RKO (cell line): Measurements from ENCODE around the gene KIZ.

Experiments used
- DNase-seq: peaks from one replicate; pipeline ENCODE4 v3.0.0-alpha.2; 2016; ENCODE audit warnings: low spot score

Gene KIZ

DNA sequence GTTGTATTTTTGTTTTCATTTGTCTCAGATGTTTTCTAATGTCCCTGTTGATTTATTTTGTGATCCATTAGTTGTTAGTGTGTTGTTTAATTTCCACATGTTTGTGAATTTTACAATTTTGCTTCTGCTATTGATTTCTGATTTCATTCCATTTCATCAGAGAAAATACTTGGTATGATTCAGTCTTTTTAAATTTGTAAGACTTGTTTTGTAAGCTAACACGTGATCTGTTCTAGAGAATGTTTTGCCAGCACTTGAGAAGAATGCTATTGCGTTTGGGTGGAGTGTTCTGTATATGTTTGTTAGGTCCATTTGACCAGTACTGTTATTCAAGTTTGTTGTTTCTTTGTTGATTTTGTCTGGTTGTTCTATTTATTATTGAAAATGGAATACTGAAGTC lies 53.9 kb downstream of the KIZ start:
- DNase-seq: no peak

DNA sequence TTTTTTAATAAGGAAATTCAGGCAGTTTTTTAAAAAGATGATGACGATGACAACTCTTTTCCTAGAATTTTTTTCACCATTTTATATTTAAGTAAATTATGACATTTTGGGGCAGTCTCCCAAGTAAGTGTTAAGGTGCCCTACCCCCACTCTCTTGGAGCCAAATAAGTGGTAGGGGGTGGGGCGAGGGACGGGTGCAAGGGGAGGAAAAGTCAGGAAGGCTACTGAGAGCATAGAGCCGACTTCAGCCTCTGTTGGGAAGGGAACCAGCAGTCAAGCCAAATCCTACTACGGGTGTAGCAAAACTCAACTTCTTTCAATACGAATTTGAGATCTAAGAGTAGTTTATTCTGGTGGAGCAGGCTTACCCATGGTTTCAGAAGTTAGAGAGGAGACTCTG lies 54.4 kb downstream of the KIZ start:
- DNase-seq: no peak

DNA sequence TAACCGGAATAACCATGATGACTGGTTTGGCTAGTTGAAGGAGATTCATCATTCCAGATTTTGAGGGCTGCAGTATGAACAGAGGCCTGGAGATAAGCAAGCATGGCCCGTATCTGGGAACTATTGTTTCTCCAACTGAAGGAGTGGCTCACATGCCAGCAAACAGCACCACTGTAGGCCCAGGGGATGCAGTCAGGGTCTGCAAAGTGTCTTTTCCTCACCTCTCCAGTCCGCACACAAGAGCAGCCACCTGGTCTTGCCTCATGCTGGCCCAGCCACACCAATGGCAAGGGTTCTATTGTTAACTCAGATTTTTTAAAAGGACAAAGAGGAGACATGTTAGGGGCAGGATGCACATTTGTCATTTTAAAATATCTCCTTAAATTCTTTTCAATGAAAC lies 55.1 kb downstream of the KIZ start:
- DNase-seq: no peak

DNA sequence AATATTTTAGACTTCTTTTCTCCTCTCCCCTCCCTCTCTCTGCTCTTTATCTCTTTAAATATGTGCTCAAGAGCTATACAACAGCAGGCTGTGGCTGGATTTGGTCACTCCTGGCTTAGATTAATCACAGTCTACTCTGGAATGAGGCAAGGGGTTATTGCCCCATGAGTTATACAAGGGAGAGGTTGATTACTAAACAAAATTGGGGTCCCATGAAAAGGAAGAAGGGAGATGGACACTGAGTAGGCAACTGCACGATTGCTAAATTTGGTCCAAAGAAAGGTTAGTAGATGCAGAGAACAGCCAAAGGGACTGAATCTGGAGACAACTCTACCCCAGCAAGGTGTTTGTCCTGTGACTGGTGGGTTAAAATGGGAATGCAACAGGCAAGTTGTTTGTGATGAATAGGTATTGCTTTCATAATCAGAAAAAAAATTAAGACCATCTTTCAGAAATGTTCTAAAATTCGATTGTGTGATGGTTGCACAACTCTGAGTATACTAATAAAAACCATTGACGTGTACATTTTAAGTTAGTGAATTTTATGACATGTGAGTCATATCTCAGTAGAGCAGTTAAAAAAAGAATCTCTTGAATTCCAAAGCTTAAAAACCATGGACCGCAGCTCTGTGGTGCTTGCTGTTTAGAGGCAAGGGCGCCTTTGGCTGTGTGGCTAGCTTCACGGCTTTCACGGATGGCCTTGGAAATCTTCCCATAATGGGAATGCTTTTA lies 57.1 kb downstream of the KIZ start:
- peak; percentile 49 for DNase-seq

DNA sequence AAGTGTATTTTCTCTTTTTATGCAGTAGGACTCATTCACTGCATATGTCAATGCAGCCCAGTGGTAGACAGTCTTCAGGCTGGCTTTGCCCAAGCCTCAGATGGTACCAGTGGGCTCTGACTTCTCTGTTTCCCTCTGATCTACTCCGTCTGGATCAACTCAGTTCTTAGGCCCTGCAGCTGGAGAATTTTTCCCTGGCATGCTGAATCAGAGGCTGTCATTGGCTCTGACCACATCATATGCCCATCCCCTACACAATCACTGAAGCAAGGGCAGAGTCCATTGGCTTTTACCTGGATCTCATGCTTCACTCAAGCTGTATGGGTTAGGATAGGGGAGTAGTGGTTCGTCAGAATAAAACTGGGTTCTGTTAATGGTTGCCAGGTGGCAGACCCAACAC lies 57.8 kb downstream of the KIZ start:
- DNase-seq: no peak

DNA sequence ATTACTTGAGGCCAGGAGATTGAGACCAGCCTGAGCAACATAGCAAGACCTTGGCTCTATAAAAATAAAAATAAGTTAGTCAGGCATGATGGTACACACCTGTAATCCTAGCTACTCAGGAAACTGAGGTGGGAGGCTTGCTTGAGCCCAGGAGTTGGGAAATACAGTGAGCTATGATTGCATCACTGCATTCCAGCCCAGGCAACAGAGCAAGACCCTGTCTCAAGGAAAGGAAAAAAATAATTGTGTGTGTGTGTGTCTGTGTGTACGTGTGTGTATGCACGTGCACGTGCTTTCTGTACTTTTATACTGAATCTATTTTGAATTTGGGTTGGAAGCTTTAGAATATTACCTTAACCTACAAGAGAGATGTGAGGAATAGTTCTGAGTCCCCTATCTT lies 58.9 kb downstream of the KIZ start:
- no peak for DNase-seq

DNA sequence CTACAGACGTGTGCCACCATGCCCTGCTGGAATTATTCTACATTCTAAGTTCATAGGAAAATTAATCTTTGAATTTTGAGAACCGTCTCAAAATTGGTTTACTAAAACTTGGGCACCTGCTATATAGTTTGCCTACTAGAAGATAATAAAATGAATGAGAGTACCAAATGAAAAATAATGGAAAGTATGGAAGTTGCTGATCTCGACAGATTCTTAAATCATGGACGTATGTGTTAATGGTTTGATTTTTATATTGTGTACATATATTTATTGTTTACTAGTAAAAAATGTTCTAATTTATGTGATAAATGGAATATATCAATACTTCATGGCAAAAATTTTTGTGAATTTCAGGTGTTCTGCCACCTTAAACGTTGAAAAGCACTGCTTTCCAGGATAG lies 60.0 kb downstream of the KIZ start:
- no peak for DNase-seq

DNA sequence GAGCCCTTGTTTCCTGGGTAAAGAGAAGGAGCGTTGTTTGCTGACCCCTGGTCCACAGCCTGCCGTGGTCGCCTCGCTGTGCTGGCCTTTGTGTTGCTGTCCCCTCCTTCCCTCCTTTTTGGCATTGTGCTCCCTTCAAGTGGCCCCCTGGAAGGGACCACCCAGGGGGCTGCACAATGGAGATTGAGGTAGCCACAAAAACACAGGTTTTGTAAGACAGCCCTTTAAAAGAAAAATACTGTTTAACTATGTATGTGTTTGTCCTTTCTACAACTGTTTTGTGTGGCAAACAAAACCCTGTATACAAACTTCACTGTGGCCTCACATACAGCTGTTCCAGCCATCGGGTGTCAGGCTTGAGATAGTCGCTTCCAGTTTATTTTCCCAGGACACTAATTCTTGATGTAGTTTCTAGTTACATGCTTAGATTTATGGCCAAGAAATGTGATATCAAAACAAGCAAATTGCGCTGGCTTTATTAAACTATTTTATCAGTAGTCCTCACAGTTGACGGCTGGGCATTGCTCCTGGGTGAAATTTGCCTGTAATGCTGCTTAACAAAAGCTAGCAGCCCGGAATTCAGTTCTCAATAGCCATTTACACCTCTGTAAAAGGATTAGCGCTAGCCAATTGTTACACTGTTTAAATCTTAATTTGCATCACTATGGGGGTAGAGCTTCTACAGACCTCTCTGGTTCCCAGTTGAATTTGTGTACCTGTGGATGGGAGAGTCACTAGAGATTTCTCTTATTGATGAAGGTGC lies 64.1 kb downstream of the KIZ start:
- no peak for DNase-seq

DNA sequence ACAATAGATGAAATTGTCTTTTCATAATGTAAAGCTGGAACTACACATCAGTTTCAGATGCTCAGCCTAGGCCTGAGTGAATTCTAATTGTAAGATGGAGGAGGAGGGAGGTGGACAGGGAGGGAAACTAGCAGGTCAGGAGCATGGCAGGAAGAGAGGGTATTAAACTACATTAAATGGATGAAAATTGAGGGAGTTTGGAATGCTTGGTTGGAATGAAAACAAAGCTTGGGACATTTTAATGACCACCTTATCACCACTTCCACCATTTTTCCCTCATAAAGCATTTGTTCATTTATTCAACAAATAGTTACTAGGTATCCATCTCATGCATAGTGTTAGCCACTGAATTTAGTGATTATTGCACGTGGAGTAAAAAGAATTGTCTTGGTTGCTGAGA lies 65.0 kb downstream of the KIZ start:
- no peak for DNase-seq

DNA sequence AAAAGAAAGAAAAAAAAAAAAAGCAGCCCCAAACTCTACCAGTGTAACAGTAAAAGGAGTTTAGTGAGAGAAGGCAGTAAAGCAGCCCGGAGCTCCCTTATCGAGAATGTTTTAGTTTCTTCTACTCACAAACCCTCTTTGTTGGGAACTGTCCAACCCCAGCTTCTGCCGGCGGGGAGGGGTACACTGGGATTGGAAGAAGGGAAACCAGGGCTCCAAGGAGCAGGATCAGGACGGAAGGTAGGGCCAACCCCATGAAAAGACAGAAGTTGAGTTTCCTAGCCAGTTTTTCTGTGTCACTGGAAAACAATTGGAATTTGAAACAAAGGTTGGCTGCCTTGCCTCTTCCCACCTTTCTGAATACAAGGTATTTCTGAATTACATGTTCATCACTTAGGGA lies 66.0 kb downstream of the KIZ start:
- no peak for DNase-seq

DNA sequence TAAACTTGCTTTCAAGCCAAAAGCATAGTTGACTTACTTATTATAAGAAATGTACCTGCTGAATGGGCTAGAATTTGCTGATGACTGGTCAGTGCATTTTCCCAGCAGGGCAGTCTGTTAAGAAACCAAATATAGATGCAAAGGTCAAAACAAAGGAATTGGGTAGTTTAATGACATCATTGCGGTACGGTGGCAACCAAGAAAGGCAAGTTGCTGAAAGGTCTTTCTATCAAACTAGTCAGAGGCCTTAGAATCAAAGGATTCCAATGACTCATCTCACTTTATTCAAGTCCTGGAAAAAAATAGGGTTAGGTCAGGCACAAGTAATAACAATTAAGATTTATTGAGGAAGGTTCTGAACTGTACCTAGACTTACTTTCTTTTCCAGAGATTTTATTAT lies 76.4 kb downstream of the KIZ start:
- DNase-seq: no peak

DNA sequence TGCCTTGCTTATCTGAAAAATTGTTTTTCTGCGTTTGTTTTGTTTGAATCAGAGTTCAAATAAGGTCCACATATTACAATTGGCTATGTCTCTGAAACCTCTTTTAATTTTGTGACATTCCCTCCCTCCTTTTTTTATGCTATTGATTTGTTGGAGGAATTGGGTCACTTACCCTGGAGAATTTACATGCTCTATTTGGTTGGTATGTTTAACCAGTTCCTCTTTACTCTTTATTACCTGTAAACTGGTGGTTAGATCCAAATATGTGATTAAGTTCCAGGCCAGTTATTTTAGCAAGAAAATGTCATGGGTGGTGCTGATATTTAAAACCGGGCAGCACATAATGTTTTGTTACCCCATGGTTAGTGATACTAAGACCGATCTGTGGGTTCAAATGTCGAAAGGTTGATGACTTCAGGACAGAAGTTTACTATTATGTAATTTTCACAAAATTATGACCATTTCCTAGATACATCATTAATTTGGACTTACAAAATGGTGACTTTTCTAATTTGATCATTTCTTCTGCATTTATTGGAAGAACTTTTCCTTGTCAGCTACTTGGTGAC lies 77.3 kb downstream of the KIZ start:
- no peak for DNase-seq

DNA sequence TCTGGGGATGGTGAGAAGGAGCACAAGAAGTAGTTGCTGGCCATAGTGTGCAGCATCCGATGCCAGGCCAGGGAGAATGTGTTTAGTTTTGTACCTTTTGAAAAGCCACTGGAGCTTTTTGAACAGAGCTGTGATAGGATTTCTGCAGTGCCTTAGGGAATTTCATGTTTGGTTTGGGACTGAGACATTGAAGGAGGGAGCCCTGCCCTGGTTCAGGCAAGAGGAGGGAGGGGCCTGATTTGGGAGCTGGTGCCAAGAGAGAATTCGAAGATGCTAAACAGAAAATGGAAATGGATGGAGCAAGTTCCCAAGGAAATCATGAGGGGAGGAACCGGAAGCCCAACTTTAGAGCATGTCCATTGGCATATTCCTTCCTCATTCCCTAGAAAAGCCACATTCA lies 80.7 kb downstream of the KIZ start:
- no peak for DNase-seq

DNA sequence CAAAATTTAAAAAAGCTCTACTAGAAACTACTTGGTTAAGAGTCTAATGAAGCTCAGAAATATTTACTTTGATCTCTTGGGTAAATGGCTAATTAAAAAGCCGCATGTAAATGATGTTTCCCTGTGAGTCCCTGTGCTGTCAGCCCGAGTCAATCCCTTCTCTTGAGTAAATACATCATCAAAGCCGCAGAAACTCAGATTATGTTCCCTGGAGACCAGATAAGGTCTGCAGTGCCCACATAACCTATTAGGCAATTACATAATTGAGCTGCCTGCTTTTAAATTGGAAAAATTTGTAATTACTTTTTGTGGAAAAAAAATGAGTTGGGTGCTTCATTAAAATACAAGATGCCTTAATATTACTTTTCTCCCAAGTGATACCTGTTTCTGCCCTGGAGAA lies 83.1 kb downstream of the KIZ start:
- no peak for DNase-seq

DNA sequence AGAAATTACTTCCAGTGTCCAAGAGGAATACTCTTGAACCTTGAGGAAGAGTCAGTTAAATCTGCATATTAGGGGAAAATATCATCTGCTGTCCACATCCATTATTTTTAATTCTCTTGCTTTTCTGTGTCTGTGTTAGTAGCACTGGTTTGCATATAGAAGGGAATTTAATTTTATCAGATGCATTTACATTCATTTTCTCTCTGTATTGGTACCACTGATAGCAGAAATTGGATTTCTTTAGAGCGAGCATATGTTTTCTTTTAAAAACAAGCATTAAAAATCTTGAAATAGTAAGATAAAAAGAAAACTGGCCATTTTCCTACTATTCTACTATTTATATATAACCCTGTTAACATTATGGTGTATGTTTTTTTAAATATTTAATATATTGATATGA lies 83.8 kb downstream of the KIZ start:
- DNase-seq: no peak

DNA sequence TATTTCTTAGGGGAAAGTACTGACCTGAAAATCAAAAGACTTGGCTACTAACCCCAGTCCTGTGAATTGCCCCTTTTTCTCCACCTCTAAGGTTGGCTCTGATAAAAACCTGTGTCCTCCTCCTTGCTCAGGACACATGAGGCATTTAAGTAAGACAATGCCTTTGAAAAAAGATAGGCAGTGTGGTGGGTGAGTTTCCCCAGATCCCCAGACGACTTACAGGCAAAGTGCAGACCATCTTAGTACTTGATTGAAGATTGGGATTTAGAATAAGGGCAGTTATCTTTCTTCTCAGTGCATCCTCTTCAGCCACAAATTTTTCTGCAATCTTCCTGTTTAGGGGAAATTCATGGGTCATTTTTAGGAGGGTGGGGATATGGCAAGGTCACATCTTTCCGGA lies 87.8 kb downstream of the KIZ start:
- no peak for DNase-seq

DNA sequence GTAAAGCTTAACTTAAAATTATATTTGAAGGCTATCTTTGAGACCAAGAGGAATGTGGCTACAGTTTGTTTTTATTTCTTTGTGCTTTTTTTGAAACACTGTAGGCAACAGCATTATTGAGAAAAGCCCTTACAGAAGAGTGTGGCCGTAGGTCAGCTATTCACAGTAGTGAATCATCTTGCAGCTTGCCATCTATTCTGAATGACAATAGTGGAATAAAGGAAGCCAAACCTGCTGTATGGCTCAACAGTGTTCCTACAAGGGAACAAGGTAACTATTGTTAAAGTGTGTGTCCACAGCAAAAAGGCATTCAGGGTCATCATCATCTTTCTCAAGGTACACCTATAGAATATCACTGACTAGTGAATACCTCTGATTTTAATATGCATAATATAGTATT lies 88.5 kb downstream of the KIZ start:
- peak; percentile 9 for DNase-seq

DNA sequence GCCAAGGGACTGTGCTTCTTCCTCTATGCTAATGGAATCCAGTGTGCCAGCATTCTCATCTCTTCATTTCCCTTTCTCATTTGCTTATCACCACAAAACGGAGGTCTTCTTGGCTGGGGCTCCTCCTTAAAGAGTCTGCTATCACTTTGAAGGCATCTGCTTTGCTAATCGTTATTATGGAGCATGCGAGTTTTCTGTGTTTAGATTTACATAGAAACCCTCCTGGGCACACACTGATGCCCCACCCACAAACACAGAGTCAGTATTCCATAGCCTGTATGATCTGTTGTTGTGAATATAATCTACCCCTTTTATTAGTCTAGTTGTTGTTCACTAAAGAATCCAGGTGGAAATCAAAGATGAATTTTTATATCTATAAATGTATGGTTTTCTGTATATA lies 93.8 kb downstream of the KIZ start:
- no peak for DNase-seq

DNA sequence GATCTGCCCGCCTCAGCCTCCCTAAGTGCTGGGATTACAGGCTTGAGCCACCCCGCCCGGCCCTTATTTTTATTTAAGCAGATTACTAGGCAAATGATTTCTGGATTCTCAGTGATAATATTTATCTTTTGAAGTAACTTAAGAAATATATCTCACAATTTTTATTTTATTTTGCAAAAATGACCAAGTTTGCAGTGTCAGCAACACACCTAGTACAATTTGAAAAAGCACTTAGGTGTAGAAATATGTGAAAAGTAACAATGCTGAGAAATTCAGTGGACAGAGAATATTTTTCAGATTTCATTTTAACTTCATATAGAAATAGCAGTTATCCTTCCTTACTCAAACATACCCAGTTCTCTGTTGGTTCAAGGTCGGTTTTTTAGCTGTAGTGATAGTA lies 98.3 kb downstream of the KIZ start:
- no peak for DNase-seq

DNA sequence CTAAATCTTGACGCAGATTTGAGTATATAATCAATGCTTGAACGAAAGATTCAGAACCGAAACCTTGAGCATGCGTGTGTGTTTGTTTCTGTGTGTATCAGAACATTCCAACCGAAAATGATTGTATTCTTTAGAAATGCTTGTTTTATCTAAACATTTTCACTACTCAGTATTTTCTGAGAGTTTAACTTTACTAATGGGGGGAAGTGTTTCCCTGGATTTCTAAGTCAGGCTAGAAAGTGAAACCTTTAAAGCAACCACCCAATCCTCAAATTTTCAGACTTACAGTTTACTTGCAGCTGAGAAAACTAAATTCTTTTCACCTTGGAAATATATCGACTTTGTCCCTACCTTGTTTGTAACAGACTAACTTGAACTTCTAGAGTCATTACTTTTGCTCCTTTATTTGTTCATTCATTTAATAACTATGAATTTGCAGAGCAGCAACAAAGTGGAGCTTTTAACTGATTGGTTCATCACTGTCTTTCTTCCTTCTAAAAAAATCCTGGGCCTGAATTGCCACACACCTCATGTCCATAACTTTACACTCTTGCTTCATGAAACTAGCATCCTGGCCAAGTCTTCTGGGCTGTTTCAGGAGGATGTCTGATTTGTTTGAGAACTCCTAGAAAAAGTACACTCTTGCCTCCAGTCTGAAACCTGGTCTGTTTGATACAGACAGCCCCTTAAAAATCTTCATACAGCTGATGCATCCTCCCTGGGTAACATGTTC lies 99.5 kb downstream of the KIZ start:
- DNase-seq: no peak

DNA sequence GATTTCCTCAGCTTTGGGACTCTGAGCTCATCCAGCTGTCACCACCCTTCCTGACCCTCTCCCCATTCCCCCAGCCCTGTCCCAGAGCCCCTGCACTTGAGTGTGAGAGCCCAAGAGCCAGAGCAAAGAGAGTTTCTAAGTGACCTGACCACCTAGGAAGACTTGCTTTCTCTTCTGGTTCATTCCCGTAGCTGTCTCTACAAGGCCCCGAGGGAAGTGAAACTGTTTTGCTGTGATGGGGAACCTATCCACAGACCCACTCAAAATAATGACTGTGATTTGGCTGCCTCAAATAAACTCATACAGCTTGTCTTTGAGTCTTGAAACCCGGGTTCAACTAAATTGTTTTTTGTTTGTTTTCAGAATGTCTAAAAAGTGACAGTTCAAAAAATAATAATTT lies 102.6 kb downstream of the KIZ start:
- no peak for DNase-seq

DNA sequence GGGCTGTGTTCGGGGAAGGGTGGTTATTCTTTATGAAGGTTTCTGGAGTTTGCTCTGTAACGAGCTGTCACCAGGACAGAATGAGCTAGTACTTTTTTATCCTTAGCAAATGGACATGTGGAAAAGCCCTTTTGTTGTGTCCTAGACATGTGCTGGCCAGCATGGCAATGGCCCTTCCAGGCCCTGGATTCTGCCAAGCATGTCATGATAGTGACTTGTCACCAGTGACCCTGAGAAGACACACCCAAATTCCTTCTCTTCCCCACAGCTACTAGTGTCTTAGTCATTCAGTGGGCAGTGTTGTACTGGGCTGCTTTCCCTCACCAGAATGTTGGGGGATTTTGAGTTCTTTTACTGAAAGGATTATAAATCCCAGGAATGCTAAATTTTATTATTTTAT lies 103.3 kb downstream of the KIZ start:
- DNase-seq: peak; percentile 16

DNA sequence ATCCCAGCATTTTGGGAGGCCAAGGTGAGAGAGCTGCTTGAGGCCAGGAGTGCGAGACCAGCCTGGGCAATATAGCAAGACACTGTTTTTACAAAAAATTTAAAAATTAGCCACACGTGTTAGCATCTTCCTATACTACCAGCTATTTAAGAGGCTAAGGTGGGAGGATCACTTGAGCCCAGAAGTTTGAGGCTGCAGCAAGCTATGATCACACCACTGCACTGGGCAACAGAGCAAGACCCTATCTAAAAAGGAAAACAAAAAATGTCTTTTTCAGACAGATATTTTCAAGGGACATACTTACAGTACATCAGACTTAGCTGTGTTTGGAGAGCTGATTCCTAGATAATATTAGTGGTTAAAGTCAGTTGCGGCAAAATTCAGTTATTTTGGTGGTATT lies 104.3 kb downstream of the KIZ start:
- DNase-seq: no peak
